ENCODE measurements around the gene PISD. TPM values are rescaled to one million over a fixed set of nuclear protein-coding genes. Genes with fewer than 3 reads are reported as not detected.

The PISD gene
- total RNA-seq, 1 donor from 2014 or later: 36.2 TPM

- Mint-ChIP-seq H3K4me1 (ENCODE audit: unreplicated experiment) (peaks cover 13% of the 10 kb centered on the region), H3K27ac (ENCODE audit: unreplicated experiment) (no peak overlapping the region), H3K9me3 (ENCODE audit: unreplicated experiment) (no peaks in the 10 kb centered on the region), H3K27me3 (ENCODE audit: unreplicated experiment) (no peaks in the 10 kb centered on the region), H3K4me3 (ENCODE audit: unreplicated experiment) (no peak overlapping the region), H3K36me3 (ENCODE audit: unreplicated experiment) (peaks cover 4% of the 10 kb centered on the region)
- TF ChIP-seq CTCF (IDR thresholded peaks at IDR 0.05): no peak
- no peak for DNase-seq (ENCODE audit: extremely low spot score, unreplicated experiment)
Measured at GRCh38 chr22:31651664-31652063, 10.4 kb downstream of the PISD start.

GRCh38 chr22:31650391-31650790 is 11.6 kb downstream of the PISD start:
- TF ChIP-seq CTCF (IDR thresholded peaks at IDR 0.05): no peak
- H3K9me3 Mint-ChIP-seq (ENCODE audit: unreplicated experiment): no peaks in the 10 kb centered on the region
- no peak for DNase-seq (ENCODE audit: extremely low spot score, unreplicated experiment)
- H3K27ac Mint-ChIP-seq (ENCODE audit: unreplicated experiment): peak overlapping the region; percentile 44
- peaks cover 21% of the 10 kb centered on the region for H3K4me1 Mint-ChIP-seq (ENCODE audit: unreplicated experiment)
- H3K4me3 Mint-ChIP-seq (ENCODE audit: unreplicated experiment): no peak overlapping the region
- H3K27me3 Mint-ChIP-seq (ENCODE audit: unreplicated experiment): no peaks in the 10 kb centered on the region
- H3K36me3 Mint-ChIP-seq (ENCODE audit: unreplicated experiment): peaks cover 6% of the 10 kb centered on the region

GRCh38 chr22:31647523-31648320 is 14.3 kb downstream of the PISD start:
- H3K27ac Mint-ChIP-seq (ENCODE audit: unreplicated experiment): peak overlapping the region; percentile 3
- H3K4me1 Mint-ChIP-seq (ENCODE audit: unreplicated experiment): peaks cover 21% of the 10 kb centered on the region
- H3K4me3 Mint-ChIP-seq (ENCODE audit: unreplicated experiment): no peak overlapping the region
- no peaks in the 10 kb centered on the region for H3K9me3 Mint-ChIP-seq (ENCODE audit: unreplicated experiment)
- DNase-seq (ENCODE audit: extremely low spot score, unreplicated experiment): no peak
- H3K27me3 Mint-ChIP-seq (ENCODE audit: unreplicated experiment): no peaks in the 10 kb centered on the region
- TF ChIP-seq CTCF (IDR thresholded peaks at IDR 0.05): no peak
- H3K36me3 Mint-ChIP-seq (ENCODE audit: unreplicated experiment): peaks cover 6% of the 10 kb centered on the region

- H3K4me1 Mint-ChIP-seq (ENCODE audit: unreplicated experiment): peaks cover 21% of the 10 kb centered on the region
- H3K27ac Mint-ChIP-seq (ENCODE audit: unreplicated experiment): peak overlapping the region; percentile 13
- no peak for TF ChIP-seq CTCF (IDR thresholded peaks at IDR 0.05)
- no peak overlapping the region for H3K4me3 Mint-ChIP-seq (ENCODE audit: unreplicated experiment)
- no peaks in the 10 kb centered on the region for H3K27me3 Mint-ChIP-seq (ENCODE audit: unreplicated experiment)
- H3K36me3 Mint-ChIP-seq (ENCODE audit: unreplicated experiment): peaks cover 6% of the 10 kb centered on the region
- H3K9me3 Mint-ChIP-seq (ENCODE audit: unreplicated experiment): no peaks in the 10 kb centered on the region
- DNase-seq (ENCODE audit: extremely low spot score, unreplicated experiment): no peak
Measured at GRCh38 chr22:31647066-31647465, 14.9 kb downstream of the PISD start.

GRCh38 chr22:31646186-31647019 is 15.6 kb downstream of the PISD start:
- no peak overlapping the region for H3K4me3 Mint-ChIP-seq (ENCODE audit: unreplicated experiment)
- H3K4me1 Mint-ChIP-seq (ENCODE audit: unreplicated experiment): peaks cover 21% of the 10 kb centered on the region
- no peak for TF ChIP-seq CTCF (IDR thresholded peaks at IDR 0.05)

More at GRCh38 chr22:31646186-31647019, 15.6 kb downstream of the PISD start:
- Mint-ChIP-seq H3K27ac (ENCODE audit: unreplicated experiment) (peak overlapping the region; percentile 13), H3K9me3 (ENCODE audit: unreplicated experiment) (no peaks in the 10 kb centered on the region), H3K36me3 (ENCODE audit: unreplicated experiment) (peaks cover 6% of the 10 kb centered on the region), H3K27me3 (ENCODE audit: unreplicated experiment) (no peaks in the 10 kb centered on the region)
- DNase-seq (ENCODE audit: extremely low spot score, unreplicated experiment): no peak

Data from osteocyte (in vitro differentiated cells).